Bronchial epithelial cell (primary cell): ENCODE data around the gene PLCD4. TPM values are rescaled to one million over a fixed set of nuclear protein-coding genes. Genes with fewer than 3 reads are reported as not detected.

Experiments
- DNase-seq: peaks from one replicate; pipeline ENCODE4 v3.0.0-alpha.2; 2010; ENCODE audit warnings: low read depth
- FAIRE-seq: peaks from 2 replicates; lab custom pipeline; 2011; peaks lifted over from hg19 to GRCh38; lab: Jason Lieb, UNC
- H3K27me3 ChIP-seq: 2 replicates; pipeline ENCODE4 v1.5.1; 2011; ENCODE audit warnings: low read length; ENCODE audit not compliant: control insufficient read depth, insufficient read depth
- H3K36me3 ChIP-seq: 2 replicates; pipeline ENCODE4 v1.5.1; 2011; ENCODE audit warnings: low read length; ENCODE audit not compliant: control insufficient read depth, insufficient read depth
- H3K4me3 ChIP-seq: 2 replicates; pipeline ENCODE4 v1.5.1; 2011; ENCODE audit warnings: mild to moderate bottlenecking, low read depth, low read length, control low read depth
- CTCF ChIP-seq: IDR thresholded peaks from 2 replicates; pipeline ENCODE4 v1.5.1; 2011; ENCODE audit warnings: mild to moderate bottlenecking, moderate library complexity, low read length, control low read depth, inconsistent platforms; ENCODE audit not compliant: insufficient read depth, severe bottlenecking
- total RNA-seq: library from RNA; depleted of rRNA; stranded (reverse); fragments of >200 nt; gene quantifications from 2 replicates; pipeline ENCODE4 v1.2.1, GENCODE V29; 2014

The PLCD4 gene
- total RNA-seq, 1 donor from 2014 or later: 0.53 TPM

DNA sequence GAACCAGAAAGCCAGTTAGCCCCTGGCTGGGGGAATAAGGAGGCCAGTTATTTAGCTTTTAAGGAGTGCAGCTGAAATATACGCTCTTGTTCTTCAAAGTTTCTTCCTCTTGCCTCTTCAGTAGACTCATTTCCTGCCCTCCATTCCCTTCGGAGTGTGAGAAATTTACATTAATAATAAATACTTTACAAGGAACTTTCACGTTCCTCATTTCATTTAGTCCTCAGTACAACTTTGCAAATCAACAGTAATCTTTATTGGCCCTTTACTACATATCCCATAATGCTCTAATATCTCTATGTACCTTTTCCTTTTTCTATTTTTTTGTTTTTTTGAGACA, 15.6 kb downstream of the PLCD4 start:
- no peak for FAIRE-seq
- no peak for TF ChIP-seq CTCF
- Histone ChIP-seq H3K27me3 (no peaks in the 10 kb centered on the region), H3K36me3 (no peaks in the 10 kb centered on the region), H3K4me3 (no peak overlapping the region)
- no peak for DNase-seq

DNA sequence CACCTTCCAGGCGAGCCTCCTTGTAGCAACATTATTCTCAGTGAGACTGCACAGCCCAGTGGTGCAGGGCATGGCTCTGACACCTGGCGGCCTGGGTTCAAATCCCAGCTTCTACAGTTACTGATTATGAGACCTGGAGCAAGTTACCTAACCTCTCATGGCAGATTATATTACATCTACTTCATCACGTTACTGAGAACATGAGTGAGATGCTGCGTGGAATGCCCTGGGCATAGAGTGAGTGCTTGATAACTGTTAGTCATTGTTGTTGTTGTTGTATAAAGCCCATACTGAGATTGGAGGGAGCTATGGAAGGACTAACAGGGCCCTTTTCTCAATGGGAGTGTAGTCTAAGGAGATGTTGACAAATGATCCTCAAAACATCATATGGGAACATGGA, 18.7 kb downstream of the PLCD4 start:
- H3K4me3 ChIP-seq: no peak overlapping the region
- FAIRE-seq (no peak), DNase-seq (no peak)
- H3K36me3 ChIP-seq: peaks cover 1% of the 10 kb centered on the region
- H3K27me3 ChIP-seq: no peaks in the 10 kb centered on the region
- TF ChIP-seq CTCF: no peak

DNA sequence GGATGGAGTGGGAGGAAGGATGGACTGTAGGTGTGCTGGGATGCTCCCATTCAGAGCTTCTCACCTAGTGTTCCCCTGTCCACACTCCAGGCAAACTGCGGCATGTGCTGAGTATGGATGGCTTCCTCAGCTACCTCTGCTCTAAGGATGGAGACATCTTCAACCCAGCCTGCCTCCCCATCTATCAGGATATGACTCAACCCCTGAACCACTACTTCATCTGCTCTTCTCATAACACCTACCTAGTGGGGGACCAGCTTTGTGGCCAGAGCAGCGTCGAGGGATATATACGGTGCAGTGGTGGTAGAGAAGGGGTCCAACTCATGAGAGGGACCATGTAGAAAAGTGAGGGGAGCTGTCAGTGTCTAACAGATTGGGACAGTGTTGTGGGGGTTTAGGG, 20.2 kb downstream of the PLCD4 start:
- peaks cover 1% of the 10 kb centered on the region for H3K36me3 ChIP-seq
- FAIRE-seq: no peak
- DNase-seq: no peak
- no peak for TF ChIP-seq CTCF
- H3K4me3 ChIP-seq: no peak overlapping the region
- no peaks in the 10 kb centered on the region for H3K27me3 ChIP-seq

- FAIRE-seq: no peak
- TF ChIP-seq CTCF: no peak
- Histone ChIP-seq H3K36me3 (peaks cover 3% of the 10 kb centered on the region), H3K27me3 (no peaks in the 10 kb centered on the region), H3K4me3 (no peak overlapping the region)
- DNase-seq: peak; percentile 91
Observed at GRCh38 chr2:218631837-218632236, 24.1 kb downstream of the PLCD4 start.

DNA sequence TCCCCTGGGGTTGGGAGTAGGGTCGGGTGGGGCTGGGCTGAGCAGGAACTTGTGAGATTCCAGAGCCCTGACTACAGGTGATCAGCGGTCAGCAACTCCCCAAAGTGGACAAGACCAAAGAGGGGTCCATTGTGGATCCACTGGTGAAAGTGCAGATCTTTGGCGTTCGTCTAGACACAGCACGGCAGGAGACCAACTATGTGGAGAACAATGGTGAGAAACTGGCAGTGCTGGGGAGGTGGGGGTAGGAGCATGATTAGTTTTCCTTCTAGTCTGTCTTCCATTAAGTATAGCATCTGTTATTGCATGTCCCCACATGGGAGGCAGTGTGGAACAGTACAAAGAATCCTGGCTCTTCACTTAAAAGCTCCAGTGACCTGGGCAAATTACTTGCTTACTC, 28.0 kb downstream of the PLCD4 start:
- TF ChIP-seq CTCF: no peak
- no peaks in the 10 kb centered on the region for H3K27me3 ChIP-seq
- DNase-seq (no peak), FAIRE-seq (no peak)
- H3K4me3 ChIP-seq: no peak overlapping the region
- peaks cover 10% of the 10 kb centered on the region for H3K36me3 ChIP-seq

GRCh38 chr2:218638372-218638771, 30.7 kb downstream of the PLCD4 start:
- H3K27me3 ChIP-seq: no peaks in the 10 kb centered on the region

More at GRCh38 chr2:218638372-218638771, 30.7 kb downstream of the PLCD4 start:
- no peak for TF ChIP-seq CTCF
- no peak for FAIRE-seq
- Histone ChIP-seq H3K36me3 (peaks cover 26% of the 10 kb centered on the region), H3K4me3 (no peak overlapping the region)
- no peak for DNase-seq
